GM12891 (cell line): ENCODE results near the gene DHODH.

Experiments used
- SPI1 ChIP-seq: IDR thresholded peaks from 2 replicates; pipeline ENCODE4 v1.6.1; 2011; ENCODE audit warnings: low read depth, low read length, control low read depth
- TAF1 ChIP-seq: IDR thresholded peaks from 2 replicates; pipeline ENCODE4 v1.6.1; 2011; ENCODE audit warnings: low read depth, low read length, control low read depth

GRCh38 chr16:72021043-72021442 lies 12.5 kb downstream of the DHODH start:
- TF ChIP-seq TAF1: no peak
- TF ChIP-seq SPI1: no peak
